Measurements from ENCODE around the gene IL1R1.

DNA sequence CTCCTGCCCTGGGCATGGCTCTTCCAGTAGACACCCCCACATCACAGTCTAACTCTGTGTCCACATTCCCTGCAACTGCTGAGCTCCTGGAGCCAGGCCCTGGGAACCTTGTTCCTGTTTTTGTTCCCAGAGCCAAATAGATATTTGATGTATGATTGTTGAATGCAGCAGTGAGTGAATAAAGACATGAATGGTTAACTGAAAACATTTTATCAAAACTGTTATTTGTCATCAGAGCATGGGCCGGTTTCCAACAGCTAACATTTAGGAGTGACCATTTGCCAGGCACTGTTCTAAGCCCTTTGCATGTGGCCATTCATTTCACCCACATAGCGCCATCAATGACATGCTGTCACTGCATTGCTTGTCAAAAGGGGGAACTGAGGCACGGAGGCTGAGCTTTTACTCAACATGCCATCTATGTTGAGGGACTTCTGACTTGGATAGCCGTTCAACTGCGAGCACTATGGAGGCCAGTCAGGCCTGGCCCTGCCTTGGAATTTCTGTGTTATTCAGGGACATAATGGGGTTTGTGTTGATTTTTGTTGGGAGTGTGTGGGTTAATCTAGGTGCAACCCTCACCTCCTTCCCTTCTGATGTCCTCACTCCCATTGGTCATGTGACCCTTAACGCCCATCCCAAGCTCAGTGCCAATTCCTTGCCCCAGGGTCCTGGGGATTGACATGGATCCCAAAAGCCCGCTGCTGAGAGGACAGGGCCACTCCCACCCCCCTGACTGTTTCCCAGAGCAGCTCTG lies 12.6 kb downstream of the IL1R1 start:
- TF ChIP-seq, protein P1, sequence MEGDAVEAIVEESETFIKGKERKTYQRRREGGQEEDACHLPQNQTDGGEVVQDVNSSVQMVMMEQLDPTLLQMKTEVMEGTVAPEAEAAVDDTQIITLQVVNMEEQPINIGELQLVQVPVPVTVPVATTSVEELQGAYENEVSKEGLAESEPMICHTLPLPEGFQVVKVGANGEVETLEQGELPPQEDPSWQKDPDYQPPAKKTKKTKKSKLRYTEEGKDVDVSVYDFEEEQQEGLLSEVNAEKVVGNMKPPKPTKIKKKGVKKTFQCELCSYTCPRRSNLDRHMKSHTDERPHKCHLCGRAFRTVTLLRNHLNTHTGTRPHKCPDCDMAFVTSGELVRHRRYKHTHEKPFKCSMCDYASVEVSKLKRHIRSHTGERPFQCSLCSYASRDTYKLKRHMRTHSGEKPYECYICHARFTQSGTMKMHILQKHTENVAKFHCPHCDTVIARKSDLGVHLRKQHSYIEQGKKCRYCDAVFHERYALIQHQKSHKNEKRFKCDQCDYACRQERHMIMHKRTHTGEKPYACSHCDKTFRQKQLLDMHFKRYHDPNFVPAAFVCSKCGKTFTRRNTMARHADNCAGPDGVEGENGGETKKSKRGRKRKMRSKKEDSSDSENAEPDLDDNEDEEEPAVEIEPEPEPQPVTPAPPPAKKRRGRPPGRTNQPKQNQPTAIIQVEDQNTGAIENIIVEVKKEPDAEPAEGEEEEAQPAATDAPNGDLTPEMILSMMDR (IDR thresholded peaks at IDR 0.05) = no peak
- TF ChIP-seq POLR2A (IDR thresholded peaks at IDR 0.05) = no peak
